OCI-LY1 (cell line): ENCODE results near the gene RAPGEF1.
"Not testable (repeated sequence)": the region's sequence is repeated elsewhere in the genome, so short reads cannot be mapped to it uniquely, and the experiment has no call there.

Experiments used
- H2AFZ ChIP-seq: fragments of 200-600 bp; sonication (generic), shearing (Covaris generic); 2 replicates; pipeline ENCODE4 v1.6.0; 2014; ENCODE audit warnings: antibody characterized with exemption, mild to moderate bottlenecking, low read length
- H3F3A ChIP-seq: fragments of 200-600 bp; sonication (generic), shearing (Covaris generic); 2 replicates; pipeline ENCODE4 v1.6.0; 2014; ENCODE audit warnings: mild to moderate bottlenecking, antibody characterized with exemption, low read length, moderate library complexity; ENCODE audit not compliant: insufficient read depth
- H3K27ac ChIP-seq: fragments of 200-600 bp; sonication (generic); 2 replicates; pipeline ENCODE4 v1.5.1; 2014; ENCODE audit warnings: low read length, mixed run types, mild to moderate bottlenecking, low read depth; ENCODE audit not compliant: poor library complexity, severe bottlenecking
- H3K27me3 ChIP-seq: fragments of 200-600 bp; sonication (generic); 2 replicates; pipeline ENCODE4 v1.6.0; 2014; ENCODE audit warnings: antibody characterized with exemption, mild to moderate bottlenecking, low read length, moderate library complexity; ENCODE audit not compliant: insufficient read depth
- H3K36me3 ChIP-seq: fragments of 200-600 bp; sonication (generic); 2 replicates; pipeline ENCODE4 v1.6.1; 2014; ENCODE audit warnings: mild to moderate bottlenecking, antibody characterized with exemption, low read length, moderate library complexity, mixed read lengths; ENCODE audit not compliant: insufficient read depth
- H3K4me1 ChIP-seq: fragments of 200-600 bp; sonication (generic); 2 replicates; pipeline ENCODE4 v1.5.1; 2014; ENCODE audit warnings: mild to moderate bottlenecking, low read length, moderate library complexity; ENCODE audit not compliant: insufficient read depth, severe bottlenecking
- H3K4me2 ChIP-seq: fragments of 200-600 bp; sonication (generic), shearing (Covaris generic); 2 replicates; pipeline ENCODE4 v1.6.1; 2014; ENCODE audit warnings: low read length
- H3K4me3 ChIP-seq: fragments of 200-600 bp; sonication (generic); 2 replicates; pipeline ENCODE4 v1.5.1; 2014; ENCODE audit warnings: low read length, low read depth, mild to moderate bottlenecking, mixed read lengths; ENCODE audit not compliant: poor library complexity, severe bottlenecking
- H3K79me2 ChIP-seq: fragments of 200-600 bp; shearing (Covaris generic); 2 replicates; pipeline ENCODE4 v1.6.1; 2016; ENCODE audit warnings: mixed run types, low read length, mixed read lengths; ENCODE audit not compliant: insufficient read depth
- H3K9ac ChIP-seq: fragments of 200-600 bp; sonication (generic), shearing (Covaris generic); 2 replicates; pipeline ENCODE4 v1.6.1; 2014; ENCODE audit warnings: mild to moderate bottlenecking, low read length, mixed read lengths
- H3K9me2 ChIP-seq: fragments of 200-600 bp; sonication (generic), shearing (Covaris generic); 2 replicates; pipeline ENCODE4 v1.6.1; 2014; ENCODE audit warnings: low read depth, mild to moderate bottlenecking, low read length, mixed read lengths
- H3K9me3 ChIP-seq: fragments of 200-600 bp; shearing (Covaris generic); 2 replicates; pipeline ENCODE4 v1.6.1; 2014; ENCODE audit warnings: low read length, mixed read lengths
- H4K20me1 ChIP-seq: fragments of 200-600 bp; sonication (generic), shearing (Covaris generic); 2 replicates; pipeline ENCODE4 v1.6.0; 2016; ENCODE audit warnings: mild to moderate bottlenecking, low read length; ENCODE audit not compliant: insufficient read depth
- EZH2 ChIP-seq: fragments of 200-600 bp; sonication (generic), shearing (Covaris generic); IDR thresholded peaks from 2 replicates; pipeline ENCODE4 v1.8.0; 2017; ENCODE audit warnings: borderline replicate concordance, mixed run types, mild to moderate bottlenecking, antibody characterized with exemption, low read length, moderate library complexity, mixed read lengths
- TF ChIP-seq, protein P1 (sequence below): fragments of 200-600 bp; sonication (generic), shearing (Covaris generic); IDR thresholded peaks from 2 replicates; pipeline ENCODE4 v1.5.1; 2017; ENCODE audit warnings: mild to moderate bottlenecking, antibody characterized with exemption, low read length, moderate library complexity, mixed read lengths

Gene RAPGEF1

DNA sequence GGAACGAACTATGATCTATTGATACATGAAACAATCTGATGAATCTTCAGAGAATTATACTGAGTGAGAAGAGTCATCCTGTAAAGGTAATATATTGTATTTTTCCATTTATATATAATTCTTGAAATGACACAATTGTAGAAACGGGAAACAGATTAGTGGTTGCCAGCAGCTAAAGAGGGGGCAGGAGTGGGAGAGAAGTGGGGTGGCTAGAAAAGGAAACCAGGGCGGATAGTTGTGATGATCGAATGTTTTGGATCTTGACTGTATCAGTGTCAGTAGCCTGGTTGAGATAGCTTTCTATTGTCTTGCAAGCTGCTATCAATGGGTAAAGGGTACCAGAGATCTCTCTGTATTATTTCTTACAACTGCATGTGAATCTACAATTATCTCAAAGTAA, 17.7 kb upstream of the RAPGEF1 start:
- Histone ChIP-seq H3K9ac (no peak overlapping the region), H3K4me3 (no peak overlapping the region), H3K27me3 (no peaks in the 10 kb centered on the region; the same call in none of the 2 replicates), H3K4me2 (no peak overlapping the region), H3K9me3 (no peaks in the 10 kb centered on the region), H2AFZ (no peak overlapping the region), H3K36me3 (no peaks in the 10 kb centered on the region), H3K4me1 (no peaks in the 10 kb centered on the region), H3K9me2 (no peaks in the 10 kb centered on the region), H4K20me1 (no peaks in the 10 kb centered on the region), H3F3A (no peaks in the 10 kb centered on the region), H3K79me2 (no peaks in the 10 kb centered on the region), H3K27ac (no peak overlapping the region)
- TF ChIP-seq, protein P1, sequence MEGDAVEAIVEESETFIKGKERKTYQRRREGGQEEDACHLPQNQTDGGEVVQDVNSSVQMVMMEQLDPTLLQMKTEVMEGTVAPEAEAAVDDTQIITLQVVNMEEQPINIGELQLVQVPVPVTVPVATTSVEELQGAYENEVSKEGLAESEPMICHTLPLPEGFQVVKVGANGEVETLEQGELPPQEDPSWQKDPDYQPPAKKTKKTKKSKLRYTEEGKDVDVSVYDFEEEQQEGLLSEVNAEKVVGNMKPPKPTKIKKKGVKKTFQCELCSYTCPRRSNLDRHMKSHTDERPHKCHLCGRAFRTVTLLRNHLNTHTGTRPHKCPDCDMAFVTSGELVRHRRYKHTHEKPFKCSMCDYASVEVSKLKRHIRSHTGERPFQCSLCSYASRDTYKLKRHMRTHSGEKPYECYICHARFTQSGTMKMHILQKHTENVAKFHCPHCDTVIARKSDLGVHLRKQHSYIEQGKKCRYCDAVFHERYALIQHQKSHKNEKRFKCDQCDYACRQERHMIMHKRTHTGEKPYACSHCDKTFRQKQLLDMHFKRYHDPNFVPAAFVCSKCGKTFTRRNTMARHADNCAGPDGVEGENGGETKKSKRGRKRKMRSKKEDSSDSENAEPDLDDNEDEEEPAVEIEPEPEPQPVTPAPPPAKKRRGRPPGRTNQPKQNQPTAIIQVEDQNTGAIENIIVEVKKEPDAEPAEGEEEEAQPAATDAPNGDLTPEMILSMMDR = no peak
- no peak for TF ChIP-seq EZH2

DNA sequence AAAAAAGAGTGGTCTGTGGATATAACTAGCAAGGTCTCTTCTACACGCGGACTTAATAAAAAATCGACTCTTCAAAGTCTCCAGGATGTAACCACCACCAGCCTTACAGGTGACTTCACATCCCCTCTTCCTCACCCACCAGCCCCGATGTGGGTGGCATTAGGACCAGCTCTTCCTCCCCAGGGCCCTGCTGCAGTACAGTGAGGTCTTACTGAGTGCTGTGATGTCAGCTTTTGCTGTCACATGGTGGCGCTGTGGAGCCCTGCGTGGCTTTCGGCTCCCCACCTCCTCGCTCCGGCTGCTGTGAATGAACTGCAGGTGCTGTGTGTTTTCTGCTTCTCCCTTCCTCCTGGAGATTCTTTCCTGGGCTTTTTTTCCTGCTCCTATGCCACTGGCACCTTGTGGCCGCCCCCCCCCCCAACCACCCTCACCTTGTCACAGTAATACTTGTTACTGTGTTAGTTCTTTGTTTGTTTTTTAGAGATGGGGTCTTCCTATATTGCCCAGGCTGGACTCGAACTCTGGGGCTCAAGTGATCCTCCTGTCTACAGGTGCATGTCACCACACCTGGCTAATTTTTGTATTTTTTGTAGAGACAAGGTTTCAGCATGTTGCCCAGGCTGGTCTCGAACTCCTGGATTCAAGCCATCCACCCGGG, 15.8 kb upstream of the RAPGEF1 start:
- H3K4me2 ChIP-seq = no peak overlapping the region
- H3K9me2 ChIP-seq = no peaks in the 10 kb centered on the region
- TF ChIP-seq EZH2 = no peak
- TF ChIP-seq, protein P1 = peak; percentile 91
- no peaks in the 10 kb centered on the region for H3K4me1 ChIP-seq
- H3F3A ChIP-seq = no peaks in the 10 kb centered on the region
- no peaks in the 10 kb centered on the region for H3K79me2 ChIP-seq
- H3K9ac ChIP-seq = no peak overlapping the region
- no peak overlapping the region for H3K27ac ChIP-seq
- H2AFZ ChIP-seq = no peak overlapping the region
- no peaks in the 10 kb centered on the region for H3K36me3 ChIP-seq
- no peaks in the 10 kb centered on the region; the same call in 1 of the 2 replicates for H3K27me3 ChIP-seq
- H4K20me1 ChIP-seq = no peaks in the 10 kb centered on the region
- no peaks in the 10 kb centered on the region for H3K9me3 ChIP-seq
- no peak overlapping the region for H3K4me3 ChIP-seq

DNA sequence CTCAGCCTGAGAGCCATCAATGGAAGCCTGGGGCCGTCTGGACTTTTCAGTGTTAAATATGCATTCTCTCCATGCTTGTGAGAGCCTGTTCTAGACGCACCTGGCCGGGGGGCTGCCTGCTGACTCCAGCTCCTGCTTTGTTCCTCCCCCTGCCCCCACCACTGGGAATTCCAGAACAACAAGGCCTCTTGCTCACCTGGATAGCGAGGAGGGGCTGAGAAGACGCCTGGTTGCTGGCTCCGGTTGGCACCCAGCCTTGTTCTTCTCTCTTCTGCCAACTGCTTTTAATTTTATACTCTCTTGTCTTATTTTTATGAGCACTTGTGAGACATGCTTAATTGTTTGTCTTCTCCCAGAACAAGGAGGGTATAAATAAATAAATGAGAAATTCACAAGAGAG, 15.0 kb upstream of the RAPGEF1 start:
- Histone ChIP-seq H3K27ac (no peak overlapping the region), H3K4me3 (no peak overlapping the region), H3K9me3 (no peaks in the 10 kb centered on the region), H3K4me1 (no peaks in the 10 kb centered on the region), H3K27me3 (no peaks in the 10 kb centered on the region; the same call in 1 of the 2 replicates), H3K4me2 (no peak overlapping the region), H3K9ac (no peak overlapping the region), H3F3A (no peaks in the 10 kb centered on the region), H4K20me1 (no peaks in the 10 kb centered on the region), H3K36me3 (no peaks in the 10 kb centered on the region), H3K79me2 (no peaks in the 10 kb centered on the region), H2AFZ (no peak overlapping the region), H3K9me2 (no peaks in the 10 kb centered on the region)
- no peak for TF ChIP-seq EZH2
- TF ChIP-seq, protein P1 = no peak

DNA sequence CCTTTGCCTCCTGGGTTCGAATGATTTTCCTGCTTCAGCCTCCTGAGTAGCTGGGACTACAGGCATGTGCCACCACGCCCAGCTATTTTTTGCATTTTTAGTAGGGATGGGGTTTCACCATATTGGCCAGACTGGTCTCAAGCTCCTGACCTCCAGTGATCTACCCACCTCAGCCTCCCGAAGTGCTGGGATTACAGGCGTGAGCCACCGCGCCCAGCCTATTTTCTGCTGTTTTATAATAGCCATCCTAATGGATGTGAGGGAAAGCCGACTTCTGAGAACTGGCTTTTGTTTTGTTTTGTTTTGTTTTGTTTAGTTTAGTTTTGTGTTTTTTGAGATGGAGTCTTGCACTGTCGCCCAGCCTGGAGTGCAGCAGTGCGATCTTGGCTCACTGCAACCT, 13.9 kb upstream of the RAPGEF1 start:
- not testable (repeated sequence) for H3K4me2 ChIP-seq, H3K9me2 ChIP-seq, H4K20me1 ChIP-seq, H3K27ac ChIP-seq, H3K4me3 ChIP-seq, H3K9me3 ChIP-seq, H3K36me3 ChIP-seq, H3F3A ChIP-seq, H3K9ac ChIP-seq, H3K79me2 ChIP-seq, H2AFZ ChIP-seq, H3K4me1 ChIP-seq, H3K27me3 ChIP-seq
